ENCODE measurements around the gene ARMC5. TPM values are rescaled to one million over a fixed set of nuclear protein-coding genes. Genes with fewer than 3 reads are reported as not detected.

Gene ARMC5, protein sequence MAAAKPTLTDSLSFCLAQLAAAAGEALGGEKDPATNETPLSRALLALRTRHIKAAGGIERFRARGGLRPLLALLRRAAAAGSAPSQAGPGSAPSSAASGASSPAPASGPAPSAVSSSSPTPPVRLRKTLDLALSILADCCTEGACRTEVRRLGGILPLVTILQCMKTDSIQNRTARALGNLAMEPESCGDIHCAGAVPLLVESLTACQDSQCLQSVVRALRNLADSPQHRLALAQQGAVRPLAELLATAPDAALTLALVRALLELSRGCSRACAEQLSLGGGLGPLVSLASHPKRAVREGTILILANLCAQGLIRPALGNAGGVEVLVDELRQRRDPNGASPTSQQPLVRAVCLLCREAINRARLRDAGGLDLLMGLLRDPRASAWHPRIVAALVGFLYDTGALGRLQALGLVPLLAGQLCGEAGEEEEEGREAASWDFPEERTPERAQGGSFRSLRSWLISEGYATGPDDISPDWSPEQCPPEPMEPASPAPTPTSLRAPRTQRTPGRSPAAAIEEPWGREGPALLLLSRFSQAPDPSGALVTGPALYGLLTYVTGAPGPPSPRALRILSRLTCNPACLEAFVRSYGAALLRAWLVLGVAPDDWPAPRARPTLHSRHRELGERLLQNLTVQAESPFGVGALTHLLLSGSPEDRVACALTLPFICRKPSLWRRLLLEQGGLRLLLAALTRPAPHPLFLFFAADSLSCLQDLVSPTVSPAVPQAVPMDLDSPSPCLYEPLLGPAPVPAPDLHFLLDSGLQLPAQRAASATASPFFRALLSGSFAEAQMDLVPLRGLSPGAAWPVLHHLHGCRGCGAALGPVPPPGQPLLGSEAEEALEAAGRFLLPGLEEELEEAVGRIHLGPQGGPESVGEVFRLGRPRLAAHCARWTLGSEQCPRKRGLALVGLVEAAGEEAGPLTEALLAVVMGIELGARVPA
- total RNA-seq = 4.2 and 8.4 TPM in 2 replicates

DNA sequence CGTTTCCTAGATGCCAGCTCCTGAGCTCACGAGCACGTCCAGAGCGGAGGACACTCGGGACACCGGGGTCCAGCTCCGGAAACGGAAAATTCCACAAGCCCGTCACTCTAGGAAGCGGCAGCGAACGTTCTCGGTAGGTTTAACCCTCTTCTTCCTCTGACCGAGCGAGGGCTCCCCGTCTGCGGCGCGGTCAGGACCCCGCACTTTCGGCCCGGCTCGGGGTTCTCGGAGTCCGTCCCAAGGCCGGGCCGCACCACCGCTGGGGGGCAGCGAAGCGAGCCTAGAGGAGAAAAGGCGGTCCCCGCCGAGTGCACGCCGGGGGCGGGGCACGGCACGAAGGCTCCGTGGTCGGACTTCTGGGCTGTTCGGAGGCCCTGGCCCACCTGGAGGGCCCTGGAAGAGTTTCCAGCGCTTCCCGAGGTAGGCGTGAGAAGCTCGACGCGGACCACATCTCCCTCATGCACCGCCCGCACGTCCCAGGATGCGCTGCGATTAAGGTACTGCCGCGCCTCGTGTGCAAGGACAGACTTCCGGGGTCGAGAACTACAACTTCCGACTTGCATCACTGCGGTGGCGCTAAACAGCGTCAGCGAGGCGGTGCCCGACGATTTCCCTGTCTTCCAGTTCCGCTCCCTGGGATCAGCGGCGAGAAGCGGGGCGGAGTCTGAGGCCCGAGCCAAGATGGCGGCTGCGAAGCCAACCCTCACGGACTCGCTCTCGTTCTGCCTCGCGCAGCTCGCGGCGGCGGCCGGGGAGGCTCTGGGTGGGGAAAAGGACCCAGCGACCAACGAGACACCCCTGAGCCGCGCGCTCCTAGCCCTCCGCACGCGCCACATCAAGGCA, at the start of gene ARMC5:
Gene ARMC5, plus strand, starts transcription at position 658 of the 843 bp plus-strand sequence. Its CDS starts 24 bp downstream, at position 682.
- FAIRE-seq = no peak
- DNase-seq (ENCODE audit: low read depth) = peak; percentile 94
- TF ChIP-seq, protein P1, sequence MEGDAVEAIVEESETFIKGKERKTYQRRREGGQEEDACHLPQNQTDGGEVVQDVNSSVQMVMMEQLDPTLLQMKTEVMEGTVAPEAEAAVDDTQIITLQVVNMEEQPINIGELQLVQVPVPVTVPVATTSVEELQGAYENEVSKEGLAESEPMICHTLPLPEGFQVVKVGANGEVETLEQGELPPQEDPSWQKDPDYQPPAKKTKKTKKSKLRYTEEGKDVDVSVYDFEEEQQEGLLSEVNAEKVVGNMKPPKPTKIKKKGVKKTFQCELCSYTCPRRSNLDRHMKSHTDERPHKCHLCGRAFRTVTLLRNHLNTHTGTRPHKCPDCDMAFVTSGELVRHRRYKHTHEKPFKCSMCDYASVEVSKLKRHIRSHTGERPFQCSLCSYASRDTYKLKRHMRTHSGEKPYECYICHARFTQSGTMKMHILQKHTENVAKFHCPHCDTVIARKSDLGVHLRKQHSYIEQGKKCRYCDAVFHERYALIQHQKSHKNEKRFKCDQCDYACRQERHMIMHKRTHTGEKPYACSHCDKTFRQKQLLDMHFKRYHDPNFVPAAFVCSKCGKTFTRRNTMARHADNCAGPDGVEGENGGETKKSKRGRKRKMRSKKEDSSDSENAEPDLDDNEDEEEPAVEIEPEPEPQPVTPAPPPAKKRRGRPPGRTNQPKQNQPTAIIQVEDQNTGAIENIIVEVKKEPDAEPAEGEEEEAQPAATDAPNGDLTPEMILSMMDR (IDR thresholded peaks at IDR 0.05; ENCODE audit: insufficient read depth, low read length, severe bottlenecking) = peak; percentile 74
- Histone ChIP-seq H3K36me3 (ENCODE audit: control insufficient read depth, insufficient read depth, low read length) (peaks cover 8% of the 10 kb centered on the region), H3K4me3 (ENCODE audit: low read depth, low read length) (peak within 1 kb of the TSS; percentile 83), H3K27me3 (ENCODE audit: control insufficient read depth, insufficient read depth, low read length) (no peaks in the 10 kb centered on the region)

DNA sequence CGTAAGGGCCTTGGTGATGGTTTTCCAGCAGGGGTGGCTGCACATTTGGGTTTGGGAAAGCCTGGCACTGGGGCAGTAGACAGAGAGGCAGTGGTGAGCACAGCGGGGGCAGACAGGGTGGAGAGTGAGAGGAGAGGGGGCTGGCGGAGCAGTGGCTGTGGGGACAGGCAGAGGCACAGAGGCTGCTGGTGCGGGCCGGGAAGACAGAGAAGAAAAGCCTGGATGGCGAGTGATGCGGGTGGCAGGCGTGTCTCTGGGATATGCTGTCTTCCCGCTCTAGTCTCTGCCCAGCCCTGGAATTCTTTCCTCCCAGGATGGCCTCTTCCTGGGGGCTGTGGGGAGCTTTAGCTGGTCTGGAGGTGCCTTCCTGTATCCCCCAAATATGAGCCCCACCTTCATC, 49.2 kb upstream of the ARMC5 start:
- no peak overlapping the region for H3K4me3 ChIP-seq (ENCODE audit: low read depth, low read length)
- DNase-seq (ENCODE audit: low read depth) = no peak
- no peak for FAIRE-seq
- no peaks in the 10 kb centered on the region for H3K36me3 ChIP-seq (ENCODE audit: control insufficient read depth, insufficient read depth, low read length)
- no peaks in the 10 kb centered on the region for H3K27me3 ChIP-seq (ENCODE audit: control insufficient read depth, insufficient read depth, low read length)
- TF ChIP-seq, protein P1 (IDR thresholded peaks at IDR 0.05; ENCODE audit: insufficient read depth, low read length, severe bottlenecking) = no peak

DNA sequence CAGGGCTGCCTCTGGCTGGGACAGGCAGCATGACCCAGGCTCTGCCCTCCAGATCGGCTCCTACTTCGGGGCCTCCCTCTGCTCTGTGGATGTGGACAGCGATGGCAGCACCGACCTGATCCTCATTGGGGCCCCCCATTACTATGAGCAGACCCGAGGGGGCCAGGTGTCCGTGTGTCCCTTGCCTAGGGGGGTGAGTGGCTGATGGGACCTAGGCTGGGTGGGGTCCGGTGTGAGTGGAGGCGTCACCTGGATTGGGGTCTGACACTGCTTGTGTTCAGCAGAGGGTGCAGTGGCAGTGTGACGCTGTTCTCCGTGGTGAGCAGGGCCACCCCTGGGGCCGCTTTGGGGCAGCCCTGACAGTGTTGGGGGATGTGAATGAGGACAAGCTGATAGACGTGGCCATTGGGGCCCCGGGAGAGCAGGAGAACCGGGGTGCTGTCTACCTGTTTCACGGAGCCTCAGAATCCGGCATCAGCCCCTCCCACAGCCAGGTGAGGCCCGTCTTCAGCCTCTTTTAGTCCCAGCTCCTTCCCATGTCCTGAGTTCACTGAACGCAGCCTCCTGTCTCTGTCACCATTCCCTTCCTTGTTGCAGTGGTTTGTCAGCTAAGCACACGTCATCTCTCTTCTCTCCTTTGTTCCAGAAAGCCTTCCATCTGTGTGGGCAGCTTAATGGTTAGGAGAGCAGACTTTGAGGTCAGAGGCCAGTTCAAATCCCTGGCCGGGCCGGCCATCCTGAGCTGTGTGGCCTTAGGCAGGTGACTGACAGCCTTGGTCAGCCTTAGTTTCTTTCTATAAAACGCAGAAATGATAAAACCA, 48.1 kb upstream of the ARMC5 start:
- FAIRE-seq (no peak), DNase-seq (ENCODE audit: low read depth) (no peak)
- TF ChIP-seq, protein P1 (IDR thresholded peaks at IDR 0.05; ENCODE audit: insufficient read depth, low read length, severe bottlenecking) = no peak

DNA sequence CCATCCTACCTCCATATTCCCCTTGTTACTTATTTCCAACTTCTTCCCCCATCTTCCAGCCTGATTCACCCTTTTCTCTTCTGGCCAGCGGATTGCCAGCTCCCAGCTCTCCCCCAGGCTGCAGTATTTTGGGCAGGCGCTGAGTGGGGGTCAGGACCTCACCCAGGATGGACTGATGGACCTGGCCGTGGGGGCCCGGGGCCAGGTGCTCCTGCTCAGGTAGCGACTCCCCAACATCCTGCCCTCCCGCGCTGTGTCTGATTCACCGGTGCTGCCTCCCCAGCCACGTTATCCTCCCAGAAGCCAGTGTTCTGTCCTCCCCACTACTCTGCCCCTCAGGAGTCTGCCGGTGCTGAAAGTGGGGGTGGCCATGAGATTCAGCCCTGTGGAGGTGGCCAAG, 46.6 kb upstream of the ARMC5 start:
- no peak for DNase-seq (ENCODE audit: low read depth)
- TF ChIP-seq, protein P1 (IDR thresholded peaks at IDR 0.05; ENCODE audit: insufficient read depth, low read length, severe bottlenecking) = no peak
- FAIRE-seq = no peak

More for the DNA sequence above, 48.1 kb upstream of the ARMC5 start:
- no peaks in the 10 kb centered on the region for H3K27me3 ChIP-seq (ENCODE audit: control insufficient read depth, insufficient read depth, low read length)
- H3K4me3 ChIP-seq (ENCODE audit: low read depth, low read length) = no peak overlapping the region
- no peaks in the 10 kb centered on the region for H3K36me3 ChIP-seq (ENCODE audit: control insufficient read depth, insufficient read depth, low read length)

DNA sequence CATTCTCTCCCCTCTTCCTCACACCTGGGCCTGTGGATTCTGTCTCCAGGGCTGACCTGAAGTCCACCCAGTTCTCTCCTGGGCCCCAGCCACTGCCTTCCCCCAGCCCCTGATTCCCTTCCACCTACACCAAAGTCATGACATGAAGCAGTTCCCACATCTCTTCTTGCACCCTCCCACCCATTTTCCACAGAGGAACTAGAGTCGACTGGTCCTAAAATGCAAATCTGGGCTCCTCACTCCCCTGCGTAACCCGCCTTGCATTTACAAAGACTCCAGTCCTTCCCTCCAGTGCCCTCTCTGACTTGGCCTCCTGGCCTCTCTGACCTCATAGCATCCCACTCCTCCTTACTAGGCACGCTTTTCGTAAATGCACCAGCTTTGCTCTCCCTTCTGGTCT, 45.9 kb upstream of the ARMC5 start:
- no peak for DNase-seq (ENCODE audit: low read depth)
- no peaks in the 10 kb centered on the region for H3K27me3 ChIP-seq (ENCODE audit: control insufficient read depth, insufficient read depth, low read length)
- H3K36me3 ChIP-seq (ENCODE audit: control insufficient read depth, insufficient read depth, low read length) = no peaks in the 10 kb centered on the region
- no peak for FAIRE-seq
- no peak overlapping the region for H3K4me3 ChIP-seq (ENCODE audit: low read depth, low read length)
- TF ChIP-seq, protein P1 (IDR thresholded peaks at IDR 0.05; ENCODE audit: insufficient read depth, low read length, severe bottlenecking) = no peak

More for the DNA sequence above, 46.6 kb upstream of the ARMC5 start:
- H3K36me3 ChIP-seq (ENCODE audit: control insufficient read depth, insufficient read depth, low read length) = no peaks in the 10 kb centered on the region
- H3K4me3 ChIP-seq (ENCODE audit: low read depth, low read length) = no peak overlapping the region
- no peaks in the 10 kb centered on the region for H3K27me3 ChIP-seq (ENCODE audit: control insufficient read depth, insufficient read depth, low read length)

Data from bronchial epithelial cell (primary cell).